Ovary (tissue), 3 donors: Measurements from ENCODE around the gene TEDC2.

ENCODE experiments used
- EP300 ChIP-seq: sonication (generic); formaldehyde crosslinking; IDR thresholded peaks from one replicate; pipeline ENCODE4 v1.6.1; 2017; ENCODE audit warnings: antibody characterized with exemption
- TF ChIP-seq, protein P1 (sequence below), 3 donors: fragments of 450-650 bp in 2 of 3; fragments of 200-600 bp in 1 of 3; IDR thresholded peaks; one replicate each; pipeline versions ENCODE4 v1.5.1 to v1.8.0; 2016 to 2022; ENCODE audit warnings: antibody characterized with exemption in 3 of 3, mild to moderate bottlenecking in 1 of 3
- donor health status: DM: no; HTN: no; CAD: no.

DNA sequence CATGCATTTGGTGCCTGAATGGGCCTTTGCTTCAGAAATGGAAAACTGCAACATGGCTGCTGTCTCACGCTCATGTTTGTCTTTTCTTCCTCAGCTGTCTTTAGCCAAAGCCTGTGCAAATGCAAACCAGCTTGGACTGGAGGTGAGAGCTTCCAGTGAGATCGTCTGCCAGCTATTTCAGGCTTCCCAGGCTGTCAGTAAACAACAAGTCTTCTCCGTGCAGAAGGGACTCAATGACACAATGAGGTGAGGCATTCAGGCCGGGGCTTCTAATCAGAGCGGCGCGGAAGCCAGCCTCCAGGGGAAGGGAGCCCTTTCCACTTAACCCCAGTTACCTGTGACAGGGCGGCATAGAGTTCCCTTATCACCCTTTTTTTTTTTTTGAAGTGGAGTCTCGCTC lies 16.4 kb upstream of the TEDC2 start:
- TF ChIP-seq, protein P1, sequence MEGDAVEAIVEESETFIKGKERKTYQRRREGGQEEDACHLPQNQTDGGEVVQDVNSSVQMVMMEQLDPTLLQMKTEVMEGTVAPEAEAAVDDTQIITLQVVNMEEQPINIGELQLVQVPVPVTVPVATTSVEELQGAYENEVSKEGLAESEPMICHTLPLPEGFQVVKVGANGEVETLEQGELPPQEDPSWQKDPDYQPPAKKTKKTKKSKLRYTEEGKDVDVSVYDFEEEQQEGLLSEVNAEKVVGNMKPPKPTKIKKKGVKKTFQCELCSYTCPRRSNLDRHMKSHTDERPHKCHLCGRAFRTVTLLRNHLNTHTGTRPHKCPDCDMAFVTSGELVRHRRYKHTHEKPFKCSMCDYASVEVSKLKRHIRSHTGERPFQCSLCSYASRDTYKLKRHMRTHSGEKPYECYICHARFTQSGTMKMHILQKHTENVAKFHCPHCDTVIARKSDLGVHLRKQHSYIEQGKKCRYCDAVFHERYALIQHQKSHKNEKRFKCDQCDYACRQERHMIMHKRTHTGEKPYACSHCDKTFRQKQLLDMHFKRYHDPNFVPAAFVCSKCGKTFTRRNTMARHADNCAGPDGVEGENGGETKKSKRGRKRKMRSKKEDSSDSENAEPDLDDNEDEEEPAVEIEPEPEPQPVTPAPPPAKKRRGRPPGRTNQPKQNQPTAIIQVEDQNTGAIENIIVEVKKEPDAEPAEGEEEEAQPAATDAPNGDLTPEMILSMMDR (IDR thresholded peaks at IDR 0.05) = no peak
- no peak for TF ChIP-seq EP300
